ENCODE data around the gene SORT1.

DNA sequence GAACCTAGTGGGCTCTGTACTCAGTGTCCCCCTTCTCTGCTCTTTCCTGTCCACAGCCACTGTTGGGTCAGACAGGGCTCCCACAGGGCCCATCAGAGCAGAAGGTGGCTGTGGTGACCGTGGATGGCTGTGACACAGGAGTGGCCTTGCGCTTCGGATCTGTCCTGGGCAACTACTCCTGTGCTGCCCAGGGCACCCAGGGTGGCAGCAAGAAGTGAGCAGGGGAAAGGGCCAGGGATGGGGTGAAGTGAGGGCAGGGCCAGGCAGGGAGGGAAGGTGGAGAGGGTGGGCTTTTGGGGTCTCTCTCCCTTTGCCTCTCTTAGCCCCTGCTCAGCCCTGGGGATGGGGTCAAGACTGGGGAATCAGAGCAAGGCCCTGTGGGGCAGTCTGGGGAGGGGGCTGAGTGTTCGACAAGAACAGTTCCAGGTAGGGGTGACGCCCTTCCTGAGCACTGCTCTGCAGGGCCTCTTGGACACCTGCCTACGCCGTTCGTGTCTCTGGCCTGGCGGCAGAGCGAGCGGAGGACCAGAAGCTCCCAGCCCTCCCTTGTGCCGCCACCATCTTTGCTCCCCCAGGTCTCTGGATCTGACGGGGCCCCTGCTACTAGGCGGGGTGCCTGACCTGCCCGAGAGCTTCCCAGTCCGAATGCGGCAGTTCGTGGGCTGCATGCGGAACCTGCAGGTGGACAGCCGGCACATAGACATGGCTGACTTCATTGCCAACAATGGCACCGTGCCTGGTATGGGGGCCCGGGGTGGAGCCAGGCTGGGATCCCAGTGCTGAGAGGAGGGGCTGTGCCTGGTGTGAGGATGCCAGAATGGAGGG is 135.3 kb downstream of the SORT1 start:
- TF ChIP-seq, protein P1, sequence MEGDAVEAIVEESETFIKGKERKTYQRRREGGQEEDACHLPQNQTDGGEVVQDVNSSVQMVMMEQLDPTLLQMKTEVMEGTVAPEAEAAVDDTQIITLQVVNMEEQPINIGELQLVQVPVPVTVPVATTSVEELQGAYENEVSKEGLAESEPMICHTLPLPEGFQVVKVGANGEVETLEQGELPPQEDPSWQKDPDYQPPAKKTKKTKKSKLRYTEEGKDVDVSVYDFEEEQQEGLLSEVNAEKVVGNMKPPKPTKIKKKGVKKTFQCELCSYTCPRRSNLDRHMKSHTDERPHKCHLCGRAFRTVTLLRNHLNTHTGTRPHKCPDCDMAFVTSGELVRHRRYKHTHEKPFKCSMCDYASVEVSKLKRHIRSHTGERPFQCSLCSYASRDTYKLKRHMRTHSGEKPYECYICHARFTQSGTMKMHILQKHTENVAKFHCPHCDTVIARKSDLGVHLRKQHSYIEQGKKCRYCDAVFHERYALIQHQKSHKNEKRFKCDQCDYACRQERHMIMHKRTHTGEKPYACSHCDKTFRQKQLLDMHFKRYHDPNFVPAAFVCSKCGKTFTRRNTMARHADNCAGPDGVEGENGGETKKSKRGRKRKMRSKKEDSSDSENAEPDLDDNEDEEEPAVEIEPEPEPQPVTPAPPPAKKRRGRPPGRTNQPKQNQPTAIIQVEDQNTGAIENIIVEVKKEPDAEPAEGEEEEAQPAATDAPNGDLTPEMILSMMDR (IDR thresholded peaks at IDR 0.05): no peak
- TF ChIP-seq POLR2A (IDR thresholded peaks at IDR 0.05): no peak
